GM18951 (cell line): ENCODE data around the gene ERG28.

Source experiments
- POLR2A ChIP-seq: IDR thresholded peaks from 4 replicates; pipeline ENCODE4 v1.6.1; 2011; ENCODE audit warnings: mild to moderate bottlenecking; ENCODE audit not compliant: insufficient read length, insufficient read depth; ENCODE audit errors: extremely low read depth
- in situ Hi-C: fragments of 300-500 bp; cut with MboI; formaldehyde crosslinking; loops from one replicate; pipeline ENCODE4 v1.12.0; 2022; ENCODE audit warnings: low sequenced_read_pairs, mixed read lengths, inconsistent platforms; ENCODE audit not compliant: unreplicated experiment

The ERG28 gene

GRCh38 chr14:75685910-75686309 is 25.2 kb upstream of the ERG28 start:
- no peak for TF ChIP-seq POLR2A
- in situ Hi-C loops = no loop called here

DNA sequence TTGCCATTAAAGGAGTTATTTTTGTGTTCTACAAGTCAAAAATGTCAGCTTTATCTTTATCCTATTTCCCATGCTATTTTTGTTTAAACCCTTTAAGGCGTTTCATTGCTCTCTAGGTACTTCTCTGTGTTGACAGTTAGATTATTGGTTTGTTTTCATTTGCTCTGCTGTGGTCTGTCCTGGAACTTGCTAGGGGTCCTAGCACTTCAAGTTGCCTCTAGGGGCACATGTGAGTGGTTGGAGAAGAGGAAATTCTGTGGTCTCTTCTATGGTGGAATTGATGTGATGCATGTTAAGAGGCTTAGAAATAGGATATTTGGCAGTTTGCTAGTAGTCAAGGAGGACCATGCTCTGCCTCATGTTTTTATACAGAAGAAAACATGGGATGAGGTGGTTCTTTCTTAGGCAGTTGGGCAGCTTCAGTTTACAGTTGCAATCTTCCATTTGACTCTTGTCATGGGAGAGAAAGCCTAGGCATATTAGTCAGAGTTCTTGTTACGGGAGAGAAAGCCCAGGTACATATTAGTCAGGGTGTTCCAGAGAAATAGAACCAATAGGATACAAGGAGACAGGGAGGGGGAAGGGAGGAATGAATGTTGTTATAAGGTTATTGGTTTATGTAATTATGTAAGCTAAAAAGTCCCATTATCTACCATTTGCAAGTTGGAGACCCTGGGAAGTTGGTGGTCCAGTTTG is 14.7 kb upstream of the ERG28 start:
- no peak for TF ChIP-seq POLR2A
- in situ Hi-C loops = no loop called here

DNA sequence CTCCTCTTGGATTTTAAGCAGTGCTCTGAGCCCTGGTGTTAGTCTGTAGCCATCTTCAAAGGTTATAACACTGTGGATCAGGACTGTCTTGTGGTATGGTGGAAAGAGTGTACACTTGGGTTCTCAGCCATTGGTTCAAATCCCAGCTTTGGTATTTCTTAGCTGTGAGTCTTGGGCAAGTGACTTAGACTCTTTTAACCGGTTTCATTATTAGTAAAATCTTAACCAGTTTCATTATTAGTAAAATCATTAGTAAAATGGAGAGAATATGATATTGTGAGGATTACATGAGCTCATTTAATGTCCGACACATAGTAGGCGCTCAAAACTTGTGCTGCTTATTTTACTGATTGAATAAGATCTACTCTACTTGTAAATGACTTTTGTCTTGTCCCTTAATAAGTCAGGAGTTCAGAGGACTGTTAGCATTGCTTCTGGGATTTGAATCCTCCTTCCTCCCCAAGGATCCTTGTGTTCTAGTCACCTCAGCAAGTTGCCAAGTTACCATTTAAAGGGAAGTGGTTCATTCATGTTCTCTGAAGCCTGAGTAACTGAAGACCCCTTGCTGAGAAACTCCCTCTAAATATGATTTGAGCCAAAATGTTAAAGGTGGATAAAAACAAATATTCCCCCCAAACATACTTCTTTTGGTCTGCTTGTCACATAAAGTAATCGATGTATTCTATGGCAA is 12.8 kb upstream of the ERG28 start:
- no peak for TF ChIP-seq POLR2A

GRCh38 chr14:75672605-75673192 is 12.0 kb upstream of the ERG28 start:
- no peak for TF ChIP-seq POLR2A
- in situ Hi-C loops = loop anchor here (25.0 kb wide), 1 partner anchor 535 kb away; the partner anchor contains the start of gene NEK9

More for the DNA sequence above, 12.8 kb upstream of the ERG28 start:
- in situ Hi-C loops = loop anchor here (25.0 kb wide), 1 partner anchor 536 kb away; the partner anchor contains the start of gene NEK9

DNA sequence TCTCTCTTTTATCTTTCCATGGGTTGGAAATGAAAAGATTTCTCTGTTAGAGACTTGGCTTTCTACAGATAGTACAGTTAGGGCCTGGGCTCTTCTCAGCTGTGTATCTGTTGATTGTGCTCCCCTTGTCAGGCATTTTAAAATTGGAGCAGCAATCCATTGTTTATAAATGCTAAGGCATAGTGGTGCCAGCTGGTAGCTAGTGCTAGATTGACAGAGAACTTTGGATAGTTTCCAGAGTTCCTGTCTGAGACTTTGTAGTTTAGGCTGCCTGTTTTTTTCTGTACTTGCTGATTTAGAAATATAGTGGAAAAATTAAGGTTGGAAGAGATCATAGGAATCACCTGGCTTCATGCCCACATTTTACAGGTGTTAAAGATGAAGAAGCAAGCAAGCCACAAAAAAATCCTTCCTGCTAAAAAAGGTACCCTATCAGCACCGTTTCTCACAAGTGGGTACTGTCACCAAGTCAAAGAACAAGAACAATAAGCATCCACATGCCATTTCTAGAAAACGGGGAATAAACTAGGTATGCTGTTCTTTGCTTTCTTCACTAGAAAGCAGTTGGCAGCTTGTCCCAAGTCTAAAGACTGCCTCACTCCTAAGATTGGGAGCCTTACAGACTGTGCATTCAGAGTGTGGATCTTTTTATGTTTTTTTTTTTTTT is 6.6 kb upstream of the ERG28 start:
- in situ Hi-C loops = loop anchor here (25.0 kb wide), 1 partner anchor 530 kb away; the partner anchor contains the start of gene NEK9
- no peak for TF ChIP-seq POLR2A

- TF ChIP-seq POLR2A = no peak
- in situ Hi-C loops = loop anchor here (25.0 kb wide), 1 partner anchor 526 kb away; the partner anchor contains the start of gene NEK9
These were observed 2.3 kb upstream of the ERG28 start for GRCh38 chr14:75662966-75663365.

GRCh38 chr14:75661499-75661814 is 781 bp upstream of the ERG28 start:
- no peak for TF ChIP-seq POLR2A
- in situ Hi-C loops = loop anchor here (25.0 kb wide), 1 partner anchor 524 kb away; the partner anchor contains the start of gene NEK9

GRCh38 chr14:75660238-75660629 is 442 bp downstream of the ERG28 start:
- no peak for TF ChIP-seq POLR2A
- in situ Hi-C loops = loop anchor here (25.0 kb wide), 1 partner anchor 523 kb away; the partner anchor contains the start of gene NEK9

DNA sequence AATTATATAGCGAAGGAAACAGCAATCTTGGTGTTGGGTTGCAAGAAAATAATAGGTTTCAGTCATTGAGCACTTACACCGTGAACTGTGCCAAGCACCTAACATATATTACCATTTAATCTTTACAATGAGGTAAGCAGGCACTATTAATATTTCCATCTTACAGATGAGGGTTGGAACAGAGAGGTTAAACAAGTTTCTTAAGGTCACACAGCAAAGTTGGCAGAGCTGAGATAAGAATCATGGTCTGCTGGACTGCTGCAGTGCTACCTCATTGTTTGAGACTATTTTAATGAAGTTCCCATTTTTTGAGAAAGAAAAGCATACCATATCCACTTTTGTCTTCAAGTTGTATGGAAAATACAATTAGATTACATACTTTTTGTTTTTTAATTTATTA is 1.7 kb downstream of the ERG28 start:
- in situ Hi-C loops = loop anchor here (25.0 kb wide), 1 partner anchor 522 kb away; the partner anchor contains the start of gene NEK9
- no peak for TF ChIP-seq POLR2A

DNA sequence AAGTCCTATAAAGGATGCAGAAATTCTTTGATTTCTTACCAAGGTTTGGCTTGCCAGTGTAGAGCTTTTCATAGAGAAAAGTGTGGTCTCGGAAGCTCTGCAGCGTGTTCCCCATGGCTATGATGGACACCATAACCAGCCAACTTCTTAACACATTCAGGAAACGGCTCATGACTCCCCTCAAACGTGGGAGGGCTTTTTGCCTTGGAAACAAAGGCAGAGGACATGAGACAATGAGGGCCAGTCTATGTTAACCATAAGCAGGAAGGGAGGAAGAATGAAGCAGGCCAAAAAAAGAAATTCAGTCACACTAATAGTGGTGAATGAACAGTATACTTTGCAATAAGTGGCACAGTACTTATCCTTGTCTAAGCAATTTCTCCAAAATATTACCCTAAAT is 3.3 kb downstream of the ERG28 start:
- in situ Hi-C loops = loop anchor here (25.0 kb wide), 1 partner anchor 520 kb away; the partner anchor contains the start of gene NEK9
- TF ChIP-seq POLR2A = no peak

DNA sequence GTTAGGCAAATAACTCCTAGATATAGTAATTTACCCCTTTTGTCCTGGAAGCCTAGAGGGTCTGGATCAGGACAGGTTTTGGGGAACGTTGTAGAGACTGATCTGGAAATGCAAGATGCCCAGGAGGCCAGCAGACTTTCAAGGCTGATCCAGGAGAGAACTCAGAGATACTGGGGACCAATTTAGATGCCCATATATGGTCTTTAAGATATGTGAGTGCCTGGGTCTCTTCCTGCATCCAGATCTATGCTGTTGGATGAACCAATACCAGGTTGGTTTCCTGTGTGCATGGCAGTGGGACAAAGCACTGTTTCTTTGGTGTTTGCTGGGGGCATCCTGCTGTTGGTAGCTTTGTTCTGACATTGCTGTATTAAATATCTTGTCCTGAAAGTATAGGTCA is 5.4 kb downstream of the ERG28 start:
- TF ChIP-seq POLR2A = no peak
- in situ Hi-C loops = loop anchor here (25.0 kb wide), 1 partner anchor 518 kb away; the partner anchor contains the start of gene NEK9

DNA sequence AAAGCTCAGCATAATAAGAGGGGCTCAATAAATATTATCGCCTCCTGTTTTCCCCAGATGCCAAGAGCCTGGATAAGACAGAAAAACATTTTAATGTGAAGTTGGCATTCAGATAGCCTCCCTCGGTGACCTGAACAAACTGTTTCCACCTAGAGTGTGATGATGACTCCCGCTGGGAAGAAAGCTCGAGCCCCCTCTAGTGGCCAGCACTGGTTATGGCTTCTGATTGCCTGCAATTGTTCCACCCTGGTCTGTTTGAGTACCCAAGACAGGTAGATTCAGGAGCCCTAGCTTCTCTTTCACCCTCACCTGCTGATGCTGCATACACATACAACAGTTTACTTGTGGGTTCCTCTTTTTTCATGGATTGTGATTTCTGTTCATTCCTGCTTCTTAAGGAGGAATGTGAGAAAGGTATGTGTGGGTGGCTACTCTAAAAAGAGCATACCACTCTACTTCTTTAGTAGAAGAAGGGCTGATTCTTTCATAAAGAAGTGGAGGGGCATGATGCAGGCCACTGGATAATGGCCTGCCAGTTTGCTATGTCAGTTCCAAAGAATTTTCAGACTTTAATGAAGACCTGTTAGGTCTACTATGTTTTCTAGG is 6.4 kb downstream of the ERG28 start:
- in situ Hi-C loops = loop anchor here (5.0 to 25.0 kb wide), 2 partner anchors 82 to 517 kb away; partner anchors contain the start of gene NEK9

More for the DNA sequence above, 6.4 kb downstream of the ERG28 start:
- TF ChIP-seq POLR2A = no peak
